Cardiac muscle cell (in vitro differentiated cells and primary cell): ENCODE data around the gene BBS12. TPM values are rescaled to one million over a fixed set of nuclear protein-coding genes. Genes with fewer than 3 reads are reported as not detected.
A peak's percentile ranks its signal among the peaks of the same experiment; 100 is the strongest.

Experiments used
- DNase-seq, 2 donors: peaks; one replicate each; pipeline versions ENCODE4 v3.0.0 to v3.0.0-alpha.2; 2010 to 2017; ENCODE audit warnings: low read depth in 1 of 2, low spot score in 1 of 2
- H3K27ac ChIP-seq: fragments of 200-600 bp; sonication (generic); 2 replicates; pipeline ENCODE4 v1.5.1; 2016
- H3K27me3 ChIP-seq: fragments of 200-600 bp; sonication (generic); 2 replicates; pipeline ENCODE4 v1.6.0; 2016; ENCODE audit warnings: control low read depth
- H3K36me3 ChIP-seq: fragments of 200-600 bp; sonication (generic); 2 replicates; pipeline ENCODE4 v1.5.1; 2016; ENCODE audit warnings: control low read depth
- H3K4me1 ChIP-seq: fragments of 200-600 bp; sonication (generic); 2 replicates; pipeline ENCODE4 v1.8.1; 2017; ENCODE audit warnings: low read depth, mild to moderate bottlenecking, mixed run types
- H3K4me3 ChIP-seq: fragments of 200-600 bp; sonication (generic); 2 replicates; pipeline ENCODE4 v1.5.1; 2016; ENCODE audit warnings: mild to moderate bottlenecking
- H3K9me3 ChIP-seq: fragments of 200-600 bp; sonication (generic); 2 replicates; pipeline ENCODE4 v1.5.1; 2017; ENCODE audit warnings: low read depth, mild to moderate bottlenecking, control low read depth
- polyA plus RNA-seq: library from polyadenylated mRNA; unstranded; fragments of >200 nt; fragmentation: Nextera tagmentation; extraction: Ambion mirVana; gene quantifications from 2 replicates; pipeline ENCODE4 v1.2.1, GENCODE V29; 2016
- total RNA-seq: library from RNA; depleted of rRNA; stranded (reverse); fragments of >200 nt; gene quantifications from 2 replicates; pipeline ENCODE4 v1.2.3, GENCODE V29; 2016
- TF ChIP-seq, protein P1 (sequence below): IDR thresholded peaks from 2 replicates; pipeline ENCODE4 v1.5.1; 2012; ENCODE audit warnings: low read depth, mild to moderate bottlenecking, low read length

The BBS12 gene
- total and polyA plus RNA-seq, 2 experiments from 2014 or later: 4.9 to 7.4 TPM

DNA sequence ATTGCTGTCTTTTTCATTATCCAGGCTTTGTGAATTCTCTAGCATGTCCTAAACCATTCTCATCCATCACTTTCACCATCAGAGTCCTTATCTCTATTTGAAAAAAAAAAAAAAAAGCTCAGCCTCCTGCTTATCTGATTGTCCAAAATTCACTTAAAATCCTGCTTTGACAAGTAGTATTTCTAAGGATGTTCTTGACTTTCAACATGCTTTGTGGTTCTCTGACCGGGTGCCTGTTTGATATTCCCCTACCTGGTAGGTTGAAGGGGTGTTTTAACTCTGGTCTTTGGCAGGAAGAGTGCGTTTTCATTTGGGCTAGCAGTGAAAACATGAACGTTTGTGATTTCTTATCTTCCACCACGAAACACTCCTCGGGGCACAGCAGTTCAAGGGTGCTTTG, 17.3 kb upstream of the BBS12 start:
- Histone ChIP-seq H3K9me3 (no peaks in the 10 kb centered on the region), H3K27me3 (no peaks in the 10 kb centered on the region), H3K27ac (no peak overlapping the region), H3K4me3 (no peak overlapping the region), H3K4me1 (peaks cover 18% of the 10 kb centered on the region), H3K36me3 (no peaks in the 10 kb centered on the region)
- no peak for DNase-seq
- TF ChIP-seq, protein P1, sequence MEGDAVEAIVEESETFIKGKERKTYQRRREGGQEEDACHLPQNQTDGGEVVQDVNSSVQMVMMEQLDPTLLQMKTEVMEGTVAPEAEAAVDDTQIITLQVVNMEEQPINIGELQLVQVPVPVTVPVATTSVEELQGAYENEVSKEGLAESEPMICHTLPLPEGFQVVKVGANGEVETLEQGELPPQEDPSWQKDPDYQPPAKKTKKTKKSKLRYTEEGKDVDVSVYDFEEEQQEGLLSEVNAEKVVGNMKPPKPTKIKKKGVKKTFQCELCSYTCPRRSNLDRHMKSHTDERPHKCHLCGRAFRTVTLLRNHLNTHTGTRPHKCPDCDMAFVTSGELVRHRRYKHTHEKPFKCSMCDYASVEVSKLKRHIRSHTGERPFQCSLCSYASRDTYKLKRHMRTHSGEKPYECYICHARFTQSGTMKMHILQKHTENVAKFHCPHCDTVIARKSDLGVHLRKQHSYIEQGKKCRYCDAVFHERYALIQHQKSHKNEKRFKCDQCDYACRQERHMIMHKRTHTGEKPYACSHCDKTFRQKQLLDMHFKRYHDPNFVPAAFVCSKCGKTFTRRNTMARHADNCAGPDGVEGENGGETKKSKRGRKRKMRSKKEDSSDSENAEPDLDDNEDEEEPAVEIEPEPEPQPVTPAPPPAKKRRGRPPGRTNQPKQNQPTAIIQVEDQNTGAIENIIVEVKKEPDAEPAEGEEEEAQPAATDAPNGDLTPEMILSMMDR: no peak

DNA sequence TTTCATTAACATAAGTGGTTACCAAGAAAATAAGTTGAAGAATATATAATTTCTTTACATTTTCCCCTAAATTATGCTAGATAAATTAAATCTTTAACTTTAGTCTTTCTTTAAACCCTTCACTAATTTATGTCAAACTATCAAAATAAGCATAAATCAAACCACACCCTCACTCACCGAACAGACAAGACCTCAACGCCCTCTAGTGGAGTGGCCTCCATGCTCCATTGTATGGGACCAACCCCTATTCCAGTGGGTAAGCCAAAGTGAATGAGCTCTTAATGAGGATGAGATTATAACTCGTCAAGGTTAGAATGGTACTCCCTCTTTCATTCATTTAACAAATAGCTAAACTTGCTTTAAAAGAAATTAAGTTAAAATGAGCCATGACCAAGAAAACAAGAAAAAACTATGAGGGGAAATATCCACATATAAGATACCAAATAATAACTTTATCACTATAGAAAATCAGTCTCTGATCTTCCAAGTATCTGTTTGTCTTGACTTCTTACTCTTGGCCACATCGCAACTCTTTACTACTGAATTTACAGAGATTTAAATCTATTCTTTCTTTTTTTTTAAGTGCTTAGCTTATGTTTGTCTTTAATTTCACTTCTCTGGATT, 15.6 kb upstream of the BBS12 start:
- TF ChIP-seq, protein P1: peak; percentile 93
- no peaks in the 10 kb centered on the region for H3K9me3 ChIP-seq

DNA sequence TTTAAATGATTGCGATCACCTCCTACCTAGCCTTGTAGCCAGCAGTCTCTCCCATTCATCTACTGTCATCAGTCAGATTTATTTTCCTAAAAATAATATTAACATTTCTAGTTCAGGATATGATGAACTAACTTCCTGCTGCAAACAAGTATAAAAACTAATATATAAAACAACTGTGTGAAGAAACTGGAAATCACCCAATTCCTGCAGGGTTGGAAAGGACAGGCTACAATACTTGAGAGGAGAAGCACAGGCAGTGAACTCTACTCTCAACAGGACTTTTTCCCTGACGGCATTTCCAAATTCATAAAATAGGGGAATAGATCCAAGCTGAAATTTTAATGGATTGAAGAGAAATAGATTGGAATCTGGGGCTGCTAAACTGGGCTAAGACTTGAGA, 14.2 kb upstream of the BBS12 start:
- no peak for DNase-seq
- TF ChIP-seq, protein P1: no peak
- Histone ChIP-seq H3K27ac (no peak overlapping the region), H3K36me3 (no peaks in the 10 kb centered on the region), H3K9me3 (no peaks in the 10 kb centered on the region), H3K4me3 (no peak overlapping the region), H3K27me3 (no peaks in the 10 kb centered on the region), H3K4me1 (peaks cover 10% of the 10 kb centered on the region)

More for the DNA sequence above, 15.6 kb upstream of the BBS12 start:
- Histone ChIP-seq H3K4me3 (no peak overlapping the region), H3K27me3 (no peaks in the 10 kb centered on the region), H3K4me1 (peaks cover 10% of the 10 kb centered on the region), H3K27ac (no peak overlapping the region), H3K36me3 (no peaks in the 10 kb centered on the region)
- peak; percentile 79 to 81 for DNase-seq

DNA sequence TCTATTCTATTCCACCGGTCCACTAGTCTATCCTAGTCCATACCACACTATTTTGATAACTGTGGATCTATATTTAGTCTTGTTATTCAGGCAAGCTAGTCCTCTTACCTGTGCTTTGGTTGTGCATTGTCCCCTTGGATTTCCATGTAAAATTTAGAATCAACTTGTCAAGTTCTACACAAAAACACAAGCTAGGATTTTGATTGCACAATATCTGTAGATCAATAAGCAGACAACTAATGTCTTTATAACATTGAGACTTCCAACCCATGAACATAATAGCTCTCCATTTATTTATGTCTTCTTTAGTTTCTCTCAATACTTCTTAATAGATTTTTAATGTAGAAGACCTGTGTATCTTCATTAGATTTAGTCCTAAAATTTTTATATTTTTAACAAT, 10.2 kb upstream of the BBS12 start:
- TF ChIP-seq, protein P1: no peak
- no peaks in the 10 kb centered on the region for H3K36me3 ChIP-seq
- no peaks in the 10 kb centered on the region for H3K9me3 ChIP-seq
- no peak overlapping the region for H3K4me3 ChIP-seq
- no peaks in the 10 kb centered on the region for H3K4me1 ChIP-seq
- H3K27ac ChIP-seq: no peak overlapping the region
- H3K27me3 ChIP-seq: no peaks in the 10 kb centered on the region
- DNase-seq: no peak

DNA sequence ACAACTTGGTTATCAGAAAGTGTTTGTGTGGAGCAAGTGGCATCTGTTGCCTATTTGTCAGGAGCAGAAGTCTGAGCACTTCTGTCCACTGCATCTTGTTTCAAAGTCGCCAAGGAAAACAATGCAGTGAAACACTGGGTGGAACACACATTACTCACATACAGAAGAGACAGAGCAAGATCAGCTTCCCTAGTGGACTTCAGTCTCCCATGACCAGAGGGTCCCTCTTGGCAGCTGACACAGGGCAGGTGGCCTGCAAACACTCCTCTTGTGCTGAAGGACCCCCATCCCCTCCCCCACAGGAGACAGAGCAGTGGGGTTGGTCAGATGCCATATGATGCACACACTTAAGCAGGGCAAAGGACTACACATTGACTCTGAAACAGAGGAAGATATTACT, 3.6 kb upstream of the BBS12 start:
- Histone ChIP-seq H3K27ac (peak overlapping the region; percentile 65), H3K27me3 (no peaks in the 10 kb centered on the region), H3K9me3 (no peaks in the 10 kb centered on the region), H3K36me3 (no peaks in the 10 kb centered on the region), H3K4me3 (no peak overlapping the region), H3K4me1 (peaks cover 16% of the 10 kb centered on the region)
- TF ChIP-seq, protein P1: no peak
- DNase-seq: peak; percentile 10 to 58

DNA sequence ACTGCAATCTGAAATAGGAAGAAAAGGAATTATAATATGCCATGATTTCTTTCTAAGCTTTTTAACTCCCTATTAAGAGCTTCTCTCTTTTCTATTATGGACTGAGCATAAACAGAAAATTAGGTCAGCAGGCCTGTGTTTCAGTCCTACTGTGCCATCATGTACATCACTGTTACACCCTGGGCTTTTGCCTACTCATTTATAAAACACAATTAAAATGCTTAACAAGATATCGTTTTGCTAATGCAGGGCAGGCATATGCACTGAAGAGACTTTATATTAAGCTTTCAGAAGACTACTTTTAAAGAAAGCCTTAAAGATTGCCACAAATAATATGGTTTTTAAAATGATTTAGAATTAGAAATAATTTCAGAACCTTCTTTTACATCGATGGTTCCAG, 828 bp upstream of the BBS12 start:
- TF ChIP-seq, protein P1: no peak
- peak overlapping the region; percentile 83 for H3K27ac ChIP-seq
- H3K9me3 ChIP-seq: no peaks in the 10 kb centered on the region
- no peak for DNase-seq
- H3K4me3 ChIP-seq: peak overlapping the region; percentile 25
- H3K4me1 ChIP-seq: peaks cover 19% of the 10 kb centered on the region
- H3K27me3 ChIP-seq: no peaks in the 10 kb centered on the region
- H3K36me3 ChIP-seq: no peaks in the 10 kb centered on the region
